Measurements from ENCODE around the gene ITIH4.

DNA sequence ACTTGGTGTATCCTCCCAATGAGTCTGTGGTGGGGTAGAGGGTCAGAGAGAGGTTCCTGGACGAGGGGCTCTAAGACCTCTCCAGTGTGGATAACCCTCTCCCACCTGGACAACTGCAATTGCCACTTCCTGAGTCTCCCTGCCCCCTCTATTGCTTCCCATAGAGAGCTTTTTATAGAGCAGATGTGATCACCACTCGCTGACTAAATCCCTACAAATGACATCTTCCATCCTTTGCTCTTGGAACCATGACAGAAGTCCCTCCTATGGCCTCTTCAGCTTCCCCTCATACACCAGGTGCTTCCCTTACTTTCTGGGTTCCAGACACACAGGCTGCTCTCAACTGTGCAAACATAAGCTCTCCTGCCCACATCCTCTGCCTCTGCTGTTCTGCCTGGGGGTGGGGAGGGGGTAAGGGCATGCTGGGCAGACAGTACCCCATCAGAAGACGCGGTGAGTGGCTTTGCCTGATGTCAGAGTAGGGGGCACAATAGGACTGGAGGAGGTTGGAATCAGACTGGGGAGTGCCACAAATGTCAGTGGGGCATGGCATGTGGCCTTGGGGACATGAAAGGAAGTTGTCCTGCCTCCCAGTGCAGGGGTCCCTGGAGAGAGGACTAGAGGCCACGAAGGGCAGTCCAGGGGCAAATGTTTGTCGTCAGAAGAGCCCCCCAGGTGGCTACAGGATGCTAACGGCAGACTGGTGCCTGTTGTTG, 20.7 kb downstream of the ITIH4 start:
- TF ChIP-seq POLR2A (IDR thresholded peaks at IDR 0.05; ENCODE audit: low read depth, low read length) (no peak), POLR2AphosphoS5 (IDR thresholded peaks at IDR 0.05; ENCODE audit: low read depth, low read length) (no peak), SPI1 (IDR thresholded peaks at IDR 0.05; ENCODE audit: low read depth, low read length) (no peak)
